K562 (cell line): ENCODE results near the gene INPP4B. TPM values are rescaled to one million over a fixed set of nuclear protein-coding genes. Genes with fewer than 3 reads are reported as not detected.
"Not testable (repeated sequence)": the region's sequence is repeated elsewhere in the genome, so short reads cannot be mapped to it uniquely, and the experiment has no call there.

Source experiments
- ATAC-seq: fragments of 200-7000 bp; cut with Tn5 transposase; 3 replicates; pipeline ENCODE4 v1.9.1; 2020; ENCODE audit warnings: moderate library complexity
- BruUV-seq: library from RNA; stranded (reverse); fragments of 400-500 nt; replicated peaks from 2 replicates; lab custom pipeline; 2021; lab: Mats Ljungman, UMichigan
- CTCF ChIA-PET: fragments of 300-600 bp; formaldehyde crosslinking; extraction: SDS; loops from one replicate; lab custom pipeline; 2021; ENCODE audit warnings: low intra/inter-chr PET ratio; lab: Yijun Ruan, JAX
- POLR2A ChIA-PET: fragments of 300-600, 350-650 bp; sonication (Branson Sonifier 250); formaldehyde crosslinking; extraction: SDS; loops from one replicate; lab custom pipeline; 2021; ENCODE audit warnings: antibody characterized with exemption, inconsistent platforms; lab: Yijun Ruan, JAX
- DNase-seq, 4 experiments: peaks; one replicate each; pipeline versions ENCODE4 v3.0.0 to v3.0.0-alpha.2; 2011 to 2018; ENCODE audit warnings: low spot score in 3 of 4, mixed read lengths in 3 of 4; ENCODE audit errors: extremely low read depth in 1 of 4
- FAIRE-seq: peaks from 2 replicates; lab custom pipeline; 2011; peaks lifted over from hg19 to GRCh38; lab: Jason Lieb, UNC
- H2AFZ ChIP-seq: 2 replicates; pipeline ENCODE4 v1.6.0; 2011; ENCODE audit warnings: low read depth, low read length, control low read depth, inconsistent platforms
- H3K27ac ChIP-seq: fragments of 200-600 bp; 3 replicates; pipeline ENCODE4 v1.8.0; 2011; ENCODE audit warnings: low read depth, mild to moderate bottlenecking, control low read depth, inconsistent platforms, low read length, moderate library complexity, mixed read lengths; ENCODE audit errors: extremely low read depth
- H3K27me3 ChIP-seq, 2 experiments: fragments of 300-600 bp in 1 of 2; 2 replicates in 1 of 2; 3 replicates in 1 of 2; pipeline versions ENCODE4 v1.6.0 to v1.8.0; 2011; ENCODE audit warnings: inconsistent platforms in 2 of 2, low read length in 2 of 2, mild to moderate bottlenecking in 1 of 2, mixed read lengths in 1 of 2, moderate library complexity in 1 of 2; ENCODE audit not compliant: control insufficient read depth in 2 of 2, insufficient read depth in 2 of 2
- H3K36me3 ChIP-seq: fragments of 300-600 bp; 3 replicates; pipeline ENCODE4 v1.8.0; 2011; ENCODE audit warnings: mild to moderate bottlenecking, low read length, inconsistent platforms; ENCODE audit not compliant: control insufficient read depth, insufficient read depth
- H3K4me1 ChIP-seq, 2 experiments: fragments of 200-600 bp in 1 of 2; replicated peaks in 1 of 2; 2 replicates in 1 of 2; 3 replicates in 1 of 2; pipeline versions ENCODE4 v1.5.1 to v1.8.0; 2011; ENCODE audit warnings: inconsistent platforms in 2 of 2, low read length in 2 of 2, mild to moderate bottlenecking in 1 of 2, mixed read lengths in 1 of 2, moderate library complexity in 1 of 2; ENCODE audit not compliant: control insufficient read depth in 2 of 2, insufficient read depth in 2 of 2
- H3K4me2 ChIP-seq: 2 replicates; pipeline ENCODE4 v1.6.1; 2011; ENCODE audit warnings: low read length, control low read depth, inconsistent platforms, mixed read lengths; ENCODE audit not compliant: insufficient read depth
- H3K4me3 ChIP-seq: fragments of 200-600 bp; sonication (generic), shearing (Covaris generic); 2 replicates; pipeline ENCODE4 v1.5.1; 2016; ENCODE audit warnings: control low read depth, inconsistent platforms
- H3K79me2 ChIP-seq: fragments of 200-600 bp; 3 replicates; pipeline ENCODE4 v1.8.0; 2011; ENCODE audit warnings: low read length, inconsistent platforms; ENCODE audit not compliant: control insufficient read depth, insufficient read depth
- H3K9ac ChIP-seq, 2 experiments: 2 replicates each; pipeline versions ENCODE4 v1.6.0 to v1.6.1; 2011; ENCODE audit warnings: low read depth in 2 of 2, low read length in 2 of 2, control low read depth in 1 of 2, inconsistent platforms in 1 of 2, mild to moderate bottlenecking in 1 of 2, mixed read lengths in 1 of 2; ENCODE audit not compliant: insufficient read depth in 1 of 2
- H3K9me1 ChIP-seq: one replicate; pipeline ENCODE4 v1.6.0; 2011; ENCODE audit warnings: inconsistent platforms, mild to moderate bottlenecking, low read length, moderate library complexity; ENCODE audit not compliant: control insufficient read depth, insufficient read depth
- H3K9me3 ChIP-seq: replicated peaks from 2 replicates; pipeline ENCODE4 v1.5.1; 2011; ENCODE audit warnings: low read depth, low read length, inconsistent platforms; ENCODE audit not compliant: control insufficient read depth, insufficient read depth
- H4K20me1 ChIP-seq: replicated peaks from 2 replicates; pipeline ENCODE4 v1.6.1; 2011; ENCODE audit warnings: low read length, inconsistent platforms, mixed read lengths; ENCODE audit not compliant: control insufficient read depth, insufficient read depth
- DEAF1 ChIP-seq: fragments of 450-650 bp; formaldehyde crosslinking; IDR thresholded peaks from 2 replicates; pipeline ENCODE4 v1.4.0; 2020; ENCODE audit warnings: mild to moderate bottlenecking, moderate library complexity
- HMGXB4 ChIP-seq: sonication (generic); formaldehyde crosslinking; IDR thresholded peaks from 2 replicates; pipeline ENCODE4 v1.8.1; 2023; ENCODE audit warnings: mild to moderate bottlenecking, missing genetic modification reagents
- LARP7 ChIP-seq: fragments of 450-650 bp; IDR thresholded peaks from 2 replicates; pipeline ENCODE4 v1.6.1; 2016
- PATZ1 ChIP-seq: fragments of 250-450 bp; sonication (Bioruptor Pico); IDR thresholded peaks from 2 replicates; pipeline ENCODE4 v1.5.0; 2020; ENCODE audit warnings: mild to moderate bottlenecking, borderline replicate concordance
- POLR3G ChIP-seq: IDR thresholded peaks from 2 replicates; pipeline ENCODE4 v1.6.1; 2011; ENCODE audit not compliant: insufficient read length, insufficient replicate concordance; ENCODE audit errors: extremely low read depth
- ZNF146 ChIP-seq: IDR thresholded peaks from one replicate; pipeline ENCODE4 v1.6.1; 2018; ENCODE audit warnings: missing compliant biosample characterization; ENCODE audit not compliant: unreplicated experiment
- WGBS: fragments of 100-300 bp; shearing (Covaris generic); methylation state at CpG from one replicate; pipeline ENCODE4 v1.1.6; 2016; ENCODE audit warnings: low coverage, mixed read lengths; ENCODE audit not compliant: insufficient coverage; ENCODE audit errors: missing lambda C conversion rate; 5-methylcytosine and 5-hydroxymethylcytosine counted together
- in situ Hi-C: fragments of 300-500 bp; cut with MboI; formaldehyde crosslinking; loops from 4 replicates; pipeline ENCODE4 v1.15.0; 2018; ENCODE audit warnings: inconsistent platforms, mixed read lengths
- intact Hi-C: fragments of 100-400 bp; cut with micrococcal nuclease; formaldehyde crosslinking; loops from 2 replicates; pipeline ENCODE4 v1.14.2; 2022
- polyA plus RNA-seq, 8 experiments: library from polyadenylated mRNA; depleted of rRNA in 4 of 8; stranded (reverse) in 5 of 8; unstranded in 3 of 8; fragments of >200 nt; fragmentation: Nextera tagmentation in 2 of 8; fragmentation: Illumina TruSeq in 1 of 8; extraction: Ambion mirVana in 2 of 8; extraction: Trizol in 1 of 8; gene quantifications; 2 replicates each; pipeline versions ENCODE4 v1.2.1 to v1.2.3, GENCODE V29; 2011 to 2014; ENCODE audit warnings: inconsistent platforms in 1 of 8, missing spikeins in 1 of 8
- total RNA-seq, 7 experiments: library from RNA; depleted of rRNA in 6 of 7; stranded (reverse); fragments of >200 nt in 6 of 7; fragmentation: Illumina TruSeq in 2 of 7; extraction: Trizol in 2 of 7; gene quantifications; 2 replicates each; pipeline versions ENCODE4 v1.2.1 to v1.2.3, GENCODE V29; 2011 to 2021; ENCODE audit warnings: low replicate concordance in 1 of 7
- TF ChIP-seq, protein P1 (sequence below), 2 experiments: fragments of 450-650 bp; IDR thresholded peaks; 2 replicates each; pipeline ENCODE4 v1.6.1; 2016

The INPP4B gene
- total and polyA plus RNA-seq, 9 of the 15 experiments (the other 6 are each of a cell fraction or from before 2014, with no cell fraction given), result 0.04 to 0.11 TPM; not detected in 7

GRCh38 chr4:142509381-142509780, 336.7 kb downstream of the INPP4B start:
- H3K4me3 ChIP-seq, BruUV-seq, POLR2A ChIA-PET, H3K9me1 ChIP-seq, H3K9me3 ChIP-seq, H2AFZ ChIP-seq, H3K36me3 ChIP-seq, H3K27me3 ChIP-seq, H3K4me2 ChIP-seq, ATAC-seq, H3K79me2 ChIP-seq, H3K27ac ChIP-seq, H4K20me1 ChIP-seq, DNase-seq, intact Hi-C loops, H3K4me1 ChIP-seq, CTCF ChIA-PET, H3K9ac ChIP-seq, FAIRE-seq, in situ Hi-C loops: not testable (repeated sequence)
- WGBS, result 0% methylated on average over 2 of the region's 2 CpGs
- TF ChIP-seq ZNF146 (CRISPR knock-in tag), result peak; percentile 57

- Histone ChIP-seq H3K9me1 (no peaks in the 10 kb centered on the region), H3K36me3 (no peaks in the 10 kb centered on the region), H3K4me1 (no peaks in the 10 kb centered on the region), H3K27ac (no peak overlapping the region), H3K9me3 (no peaks in the 10 kb centered on the region), H3K79me2 (no peaks in the 10 kb centered on the region), H3K4me2 (no peak overlapping the region), H3K27me3 (no peaks in the 10 kb centered on the region), H3K9ac (no peak overlapping the region), H2AFZ (no peak overlapping the region), H3K4me3 (no peak overlapping the region), H4K20me1 (no peaks in the 10 kb centered on the region)
- no peak for DNase-seq
- FAIRE-seq, result no peak
- no TSS peak for BruUV-seq
- ChIA-PET CTCF (no interaction called here), POLR2A (no interaction called here)
- in situ Hi-C loops (no loop called here), intact Hi-C loops (no loop called here)
- ATAC-seq, result no peak
- 0% methylated on average over 3 of the region's 3 CpGs for WGBS
- TF ChIP-seq, protein P1, sequence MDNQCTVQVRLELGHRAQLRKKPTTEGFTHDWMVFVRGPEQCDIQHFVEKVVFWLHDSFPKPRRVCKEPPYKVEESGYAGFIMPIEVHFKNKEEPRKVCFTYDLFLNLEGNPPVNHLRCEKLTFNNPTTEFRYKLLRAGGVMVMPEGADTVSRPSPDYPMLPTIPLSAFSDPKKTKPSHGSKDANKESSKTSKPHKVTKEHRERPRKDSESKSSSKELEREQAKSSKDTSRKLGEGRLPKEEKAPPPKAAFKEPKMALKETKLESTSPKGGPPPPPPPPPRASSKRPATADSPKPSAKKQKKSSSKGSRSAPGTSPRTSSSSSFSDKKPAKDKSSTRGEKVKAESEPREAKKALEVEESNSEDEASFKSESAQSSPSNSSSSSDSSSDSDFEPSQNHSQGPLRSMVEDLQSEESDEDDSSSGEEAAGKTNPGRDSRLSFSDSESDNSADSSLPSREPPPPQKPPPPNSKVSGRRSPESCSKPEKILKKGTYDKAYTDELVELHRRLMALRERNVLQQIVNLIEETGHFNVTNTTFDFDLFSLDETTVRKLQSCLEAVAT (IDR thresholded peaks at IDR 0.05), result no peak
- TF ChIP-seq HMGXB4 (CRISPR knock-in tag) (no peak), DEAF1 (CRISPR knock-in tag) (no peak), PATZ1 (CRISPR knock-in tag) (no peak), POLR3G (no peak), LARP7 (no peak)
These were observed 345.1 kb downstream of the INPP4B start for GRCh38 chr4:142500966-142501365.
